GM19395 (cell line): ENCODE measurements around the gene CDC42BPA.
A peak's percentile ranks its signal among the peaks of the same experiment; 100 is the strongest.

Source experiments
- ATAC-seq: cut with Tn5 transposase; IDR thresholded peaks from one replicate; pipeline ENCODE4 v1.9.1; 2021; ENCODE audit warnings: mild to moderate bottlenecking, moderate library complexity; ENCODE audit not compliant: unreplicated experiment

The CDC42BPA gene

DNA sequence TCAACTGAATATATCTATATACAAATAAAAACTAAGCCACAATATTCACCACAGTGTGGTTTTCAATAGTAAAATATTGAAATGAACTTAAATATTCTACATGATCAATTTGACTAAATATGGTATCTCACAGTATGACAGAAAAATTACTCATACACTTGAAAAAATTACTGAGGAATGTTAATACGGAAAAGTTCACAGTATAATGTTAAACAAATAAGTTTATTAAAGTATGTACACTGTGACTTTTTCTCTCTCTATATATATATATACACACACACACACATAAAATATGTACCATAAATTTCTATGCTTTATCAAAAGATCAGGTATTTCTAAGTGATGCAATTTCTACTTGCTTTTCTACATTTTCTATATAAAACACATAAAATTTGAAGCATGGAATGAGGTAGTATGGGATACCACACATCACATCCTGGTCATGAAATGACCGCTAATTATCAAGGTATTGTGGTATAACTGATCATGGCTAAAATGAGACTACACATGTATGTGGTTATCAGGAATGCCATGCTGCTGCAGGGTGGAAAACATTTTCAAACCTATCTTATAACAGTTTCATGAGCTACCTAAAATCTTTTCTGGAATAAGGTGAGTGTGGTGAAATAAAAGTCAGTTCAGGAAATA, 102.3 kb downstream of the CDC42BPA start:
- ATAC-seq: no peak

DNA sequence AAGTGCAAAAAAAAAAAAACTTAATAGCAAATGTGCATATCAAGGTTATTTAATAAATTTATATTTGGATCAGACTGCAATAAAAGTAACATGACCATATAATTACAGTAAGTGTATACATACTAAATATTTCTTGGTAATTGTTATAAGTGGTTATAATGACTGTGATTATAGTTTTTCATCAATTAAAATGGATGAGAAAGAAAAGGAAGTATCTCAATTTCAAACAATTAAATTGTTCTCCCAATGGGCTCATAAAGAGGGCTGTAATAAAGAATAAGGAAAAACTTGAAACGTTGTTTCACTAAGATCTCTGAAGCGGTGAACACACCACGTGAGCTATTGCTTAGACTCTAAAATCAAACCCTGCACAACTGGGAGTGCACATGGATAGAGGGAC, 104.1 kb downstream of the CDC42BPA start:
- ATAC-seq: no peak

DNA sequence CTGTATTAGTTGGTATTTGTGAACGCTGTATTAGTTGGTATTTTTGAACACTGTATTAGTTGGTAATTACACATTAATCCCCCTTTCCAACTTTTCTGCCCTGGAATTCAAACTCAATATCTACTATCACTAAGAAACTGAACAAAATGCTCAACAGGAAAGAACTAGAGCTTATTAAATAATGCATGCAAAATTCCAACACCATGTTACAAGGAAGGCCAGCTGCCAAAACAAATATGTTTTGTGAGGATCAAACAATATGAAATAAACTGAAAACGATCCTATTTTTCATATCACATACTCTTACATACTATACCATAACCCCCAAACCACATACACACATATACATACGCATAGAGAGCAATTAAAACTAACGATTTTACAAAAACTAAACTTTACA, 104.9 kb downstream of the CDC42BPA start:
- ATAC-seq: no peak

DNA sequence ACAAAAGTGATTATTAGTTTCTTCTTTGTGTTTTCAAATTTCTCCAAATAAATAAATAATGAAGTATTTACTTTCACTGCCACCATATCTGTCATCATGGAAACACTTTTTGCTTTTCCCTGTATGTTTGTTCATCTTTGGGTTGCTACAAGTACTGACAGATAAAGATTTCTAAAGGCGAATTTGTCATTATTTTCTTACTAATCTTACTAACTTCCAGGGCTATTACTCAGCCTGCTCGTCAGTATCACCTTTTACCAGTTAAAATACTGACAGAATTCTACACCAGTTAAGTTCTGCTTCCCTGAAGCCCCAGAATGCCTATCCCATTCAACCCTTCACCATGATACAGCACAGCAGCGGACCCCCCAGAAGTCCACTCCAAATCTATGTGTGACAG, 106.1 kb downstream of the CDC42BPA start:
- no peak for ATAC-seq

DNA sequence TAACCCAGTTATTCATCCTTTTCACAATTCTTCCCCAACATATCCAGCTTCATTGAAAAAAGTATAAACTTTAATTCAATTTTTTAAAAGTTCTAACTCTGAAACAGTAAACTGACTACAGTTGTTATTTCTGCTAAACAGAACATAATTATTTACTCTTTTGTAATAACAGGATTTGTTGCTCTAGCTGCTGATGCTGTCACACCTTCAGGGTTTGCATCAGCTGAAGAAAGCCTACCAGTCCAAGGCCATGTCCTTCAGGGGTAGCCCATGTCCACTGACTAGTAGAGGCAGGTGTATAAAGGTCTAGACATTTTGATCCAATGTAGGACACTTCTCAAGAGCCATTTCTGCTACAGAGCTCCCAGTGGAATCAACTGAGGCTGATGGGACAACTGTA, 107.7 kb downstream of the CDC42BPA start:
- no peak for ATAC-seq

DNA sequence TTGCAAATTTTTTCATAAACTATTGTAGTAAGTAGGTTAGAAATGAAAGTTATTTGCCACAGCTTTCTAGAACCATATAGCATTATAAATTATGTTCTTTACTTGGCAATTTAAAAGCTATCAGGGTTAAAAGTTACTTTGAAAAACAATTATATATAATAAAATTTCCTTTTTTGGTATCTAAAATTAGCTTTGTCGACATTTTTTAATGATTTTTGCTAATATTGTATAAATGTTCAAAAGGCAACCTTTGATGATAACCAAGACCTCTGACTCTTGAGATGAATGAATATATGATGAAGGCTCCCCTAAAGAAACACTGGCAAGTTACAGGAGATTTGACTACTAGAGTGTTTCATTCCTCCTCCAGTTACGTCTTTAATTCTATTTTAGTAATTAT, 121.2 kb downstream of the CDC42BPA start:
- ATAC-seq: no peak

DNA sequence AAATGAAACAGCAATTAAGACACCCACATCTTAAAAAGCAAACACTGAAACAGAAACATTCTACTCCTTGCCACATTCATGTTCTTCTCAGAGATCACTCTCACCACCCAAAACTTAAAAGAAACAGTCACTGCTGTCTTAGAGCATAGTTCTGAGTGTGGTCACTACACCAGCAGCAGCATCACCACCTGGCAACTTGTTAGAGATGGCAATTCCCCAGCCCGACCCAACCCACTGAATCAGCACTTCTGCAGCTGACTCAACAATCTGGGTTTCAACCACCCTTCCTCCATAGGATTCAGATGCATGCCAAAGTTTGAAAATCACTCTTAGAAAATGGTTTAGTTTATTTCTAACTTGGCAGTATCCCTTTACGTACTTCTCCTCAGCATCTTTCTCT, 126.1 kb downstream of the CDC42BPA start:
- ATAC-seq: peak; percentile 83

DNA sequence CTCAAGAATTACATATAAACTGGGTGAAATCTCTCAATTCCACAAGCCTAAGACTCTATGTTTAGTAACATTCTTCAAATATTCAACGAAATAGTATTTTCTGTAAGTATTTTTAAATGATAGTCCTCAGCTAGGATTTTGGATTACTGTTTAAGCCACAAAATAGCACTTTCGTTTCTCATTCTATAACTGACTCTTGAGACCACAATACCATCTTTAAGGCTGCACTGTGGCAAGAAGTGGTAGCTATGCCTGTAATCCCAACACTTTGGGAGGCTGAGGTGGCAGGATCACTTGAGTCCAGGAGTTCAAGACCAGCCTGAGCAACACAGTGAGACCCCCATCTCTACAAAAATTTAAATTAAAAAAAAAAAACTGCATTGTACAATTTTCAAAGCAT, 126.7 kb downstream of the CDC42BPA start:
- peak; percentile 88 for ATAC-seq

DNA sequence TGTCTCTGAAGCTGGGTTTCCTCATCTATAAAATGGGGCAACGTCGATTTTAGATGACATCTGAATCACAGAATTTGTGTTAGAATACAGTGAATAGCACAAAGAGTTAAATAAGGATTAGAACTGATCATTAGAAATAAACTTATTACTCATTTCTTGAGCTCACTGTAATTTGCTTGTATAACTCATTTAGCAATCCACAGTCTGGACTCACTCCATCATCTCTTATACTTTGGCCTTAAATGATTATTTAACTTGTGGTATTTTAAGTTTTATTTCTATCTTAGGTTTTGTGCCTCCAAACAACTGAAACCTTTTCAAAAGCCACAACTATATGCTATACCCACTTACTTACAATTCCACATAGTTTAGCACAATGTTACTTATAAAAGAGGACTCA, 128.0 kb downstream of the CDC42BPA start:
- no peak for ATAC-seq

DNA sequence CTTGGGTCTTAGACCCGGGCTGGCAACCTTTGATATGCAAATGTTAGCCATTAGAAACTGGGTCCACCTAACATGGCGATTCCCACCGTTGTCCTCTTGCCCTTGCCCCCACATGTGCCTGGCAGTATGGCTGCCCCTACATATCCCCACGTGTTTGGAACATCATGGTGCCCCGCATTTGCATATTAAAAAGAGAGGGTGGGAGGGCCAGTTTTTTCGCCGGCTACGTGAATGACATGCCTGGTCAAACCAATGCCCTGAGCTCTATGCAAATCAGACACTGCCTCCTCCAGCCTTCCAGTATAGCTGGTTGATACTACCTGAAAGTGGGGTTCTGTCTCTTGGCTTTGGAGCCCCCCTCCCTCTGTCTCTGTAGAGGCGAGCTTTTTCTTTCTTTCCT, 133.0 kb downstream of the CDC42BPA start:
- ATAC-seq: no peak

DNA sequence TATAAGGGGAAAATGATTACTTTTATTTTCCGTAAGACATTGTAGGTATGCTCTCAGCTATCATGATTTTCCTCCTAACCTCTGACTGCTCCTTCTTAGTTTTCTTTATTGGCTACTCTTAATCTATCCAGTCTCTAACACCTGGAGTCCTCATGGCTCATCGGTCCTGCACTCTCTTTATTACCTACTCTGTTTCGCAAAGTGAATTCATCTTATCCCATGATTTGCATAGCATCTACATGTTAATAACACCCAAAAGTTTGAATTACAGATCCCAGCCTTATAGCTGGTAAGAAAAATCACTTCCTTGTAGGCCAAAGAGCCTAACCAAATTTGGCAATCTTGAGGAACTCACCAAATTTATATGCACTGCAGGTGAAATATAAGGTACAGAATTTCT, 136.3 kb downstream of the CDC42BPA start:
- ATAC-seq: no peak

DNA sequence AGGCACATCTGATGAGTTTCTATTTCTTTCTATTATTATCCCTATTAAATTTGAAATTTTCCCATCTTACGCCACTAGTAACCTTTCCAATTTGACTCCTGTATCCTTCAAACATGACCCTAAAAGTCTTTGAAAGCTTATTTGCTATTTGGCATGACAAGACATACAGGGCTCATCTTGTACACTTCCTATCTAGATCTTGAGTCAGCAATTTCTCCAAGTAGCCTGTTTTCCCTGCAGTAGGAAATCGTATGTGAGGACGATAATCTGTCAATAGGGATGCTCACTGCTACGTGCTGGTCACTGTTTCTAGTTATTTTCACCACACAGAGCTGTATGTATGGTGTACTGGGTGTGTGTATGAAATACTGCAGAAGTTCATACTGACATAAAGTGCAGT, 142.7 kb downstream of the CDC42BPA start:
- no peak for ATAC-seq

DNA sequence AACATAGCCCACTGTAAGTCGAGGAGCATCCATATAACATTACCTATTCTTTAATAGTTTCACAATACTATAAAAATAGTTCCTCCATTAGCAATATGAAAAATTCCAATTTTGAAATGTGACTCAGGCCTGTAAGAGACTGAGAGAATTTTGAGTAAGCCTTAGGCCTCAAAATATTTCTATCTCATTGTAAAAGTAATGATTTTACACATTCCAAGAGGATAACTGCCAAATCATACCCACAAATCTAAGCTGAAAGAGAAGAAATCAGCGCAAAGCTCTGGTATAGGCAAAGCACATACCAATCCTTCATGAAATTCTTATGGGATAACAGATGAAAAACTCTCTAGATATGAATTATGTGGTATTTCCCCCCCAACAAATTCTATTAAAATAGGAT, 144.1 kb downstream of the CDC42BPA start:
- no peak for ATAC-seq

DNA sequence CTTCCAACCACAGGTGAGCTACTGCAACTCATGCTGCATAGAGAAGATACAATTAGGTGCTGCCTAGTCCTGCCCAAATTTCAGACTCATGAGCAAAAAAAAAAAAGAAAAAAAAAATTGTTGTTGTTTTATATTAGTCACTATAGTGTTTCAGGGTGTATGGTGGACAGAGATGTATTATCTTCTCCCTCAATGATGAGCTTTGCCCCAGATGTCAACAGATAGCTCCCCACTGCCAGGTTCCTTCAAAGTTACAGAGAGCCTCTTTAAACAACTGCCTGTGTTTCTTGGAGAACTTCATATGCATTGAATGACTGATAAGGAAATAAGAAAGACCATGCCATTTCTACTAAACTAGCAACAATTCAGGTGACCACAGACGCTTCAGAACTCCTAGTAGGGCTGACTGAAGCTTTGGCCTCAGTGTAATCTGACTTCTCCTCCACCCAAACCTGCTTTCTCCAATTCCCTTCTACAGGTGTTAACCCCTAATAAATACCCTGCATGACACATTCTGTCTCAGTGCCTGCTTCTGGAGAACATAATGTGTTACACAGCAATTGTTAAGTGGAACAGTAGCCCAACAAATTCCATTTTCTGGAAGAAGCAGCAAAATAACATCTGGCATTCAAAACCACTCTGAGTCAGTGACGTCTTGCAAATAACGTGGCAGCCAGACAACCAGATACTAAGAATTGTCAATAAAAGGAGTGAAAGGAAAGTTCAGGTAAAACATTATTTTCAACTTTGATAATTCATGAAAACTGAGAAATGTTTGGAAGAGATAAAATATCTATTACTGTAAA, 147.7 kb downstream of the CDC42BPA start:
- ATAC-seq: no peak

DNA sequence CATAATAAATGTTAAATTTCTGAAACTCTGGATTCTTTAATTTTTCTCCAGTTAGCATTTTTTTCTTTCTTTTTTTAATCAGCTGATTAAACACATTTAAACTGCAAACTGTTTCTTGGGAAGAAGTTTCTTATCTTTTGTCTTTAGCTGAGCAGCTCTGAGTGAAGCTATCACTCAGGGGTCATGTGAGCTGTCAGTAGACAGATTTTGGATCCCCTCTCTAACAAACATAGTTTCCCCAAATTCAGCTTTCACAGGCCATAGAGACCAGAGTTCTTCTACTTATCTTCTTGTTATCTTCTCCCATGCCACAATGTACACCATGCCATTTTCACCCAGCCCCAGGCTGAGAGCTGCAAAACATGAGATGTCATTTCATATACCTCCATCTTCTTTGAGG, 148.9 kb downstream of the CDC42BPA start:
- no peak for ATAC-seq

DNA sequence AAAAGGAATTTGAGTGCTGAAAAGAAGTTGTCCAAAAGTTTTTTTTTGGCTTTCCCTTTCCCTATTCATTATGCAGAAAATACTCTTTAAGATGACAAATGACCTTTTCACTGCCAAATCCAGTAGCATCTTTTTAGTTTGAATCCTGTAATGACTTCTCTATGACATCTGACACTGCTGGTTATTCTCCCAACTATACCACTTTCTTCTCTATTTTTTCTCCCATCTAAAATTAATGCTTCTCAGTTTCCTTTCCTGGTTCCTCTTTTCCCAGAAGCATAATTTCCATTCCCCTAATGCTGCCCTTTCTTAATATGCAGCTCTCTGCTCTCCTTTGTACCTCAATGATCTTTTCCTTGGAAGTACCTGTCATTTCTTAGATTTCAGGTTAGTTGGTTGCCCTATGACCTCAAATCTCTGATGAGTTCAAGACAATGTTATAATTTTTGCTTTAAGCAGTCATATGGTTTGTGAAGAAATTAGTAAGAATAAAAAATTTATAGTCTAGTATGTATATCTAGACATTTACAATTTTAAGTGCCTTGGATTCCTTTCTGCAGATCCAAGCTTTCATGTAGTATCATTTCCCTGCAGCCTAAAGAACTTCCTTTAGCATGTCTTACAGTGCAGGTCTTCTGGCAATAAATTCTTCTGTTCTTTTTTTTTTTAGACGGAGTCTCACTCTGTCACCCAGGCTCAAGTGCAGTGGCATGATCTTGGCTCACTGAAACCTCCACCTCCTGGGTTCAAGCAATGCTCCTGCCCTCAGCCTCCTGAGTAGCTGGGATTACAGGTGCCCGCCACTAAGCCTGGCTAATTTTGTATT, 150.8 kb downstream of the CDC42BPA start:
- no peak for ATAC-seq

DNA sequence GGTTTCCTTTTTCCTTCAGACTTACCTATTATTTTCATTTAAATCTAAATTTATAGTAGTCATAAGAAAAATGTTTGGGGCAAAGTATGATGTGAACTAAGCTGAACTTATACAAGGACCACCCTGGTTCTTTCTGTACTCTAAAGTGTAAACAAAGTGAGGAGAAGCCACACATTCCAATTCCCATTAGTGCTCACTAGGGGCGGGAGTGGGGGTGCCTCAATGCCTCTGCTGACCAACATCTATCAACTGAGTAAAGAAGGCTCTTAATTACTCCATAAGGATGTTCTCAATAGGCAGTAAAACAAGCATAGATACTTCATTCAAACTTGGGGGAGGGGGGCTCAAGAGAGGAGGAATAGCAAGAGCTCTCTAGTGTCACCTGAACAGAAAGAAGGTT, 151.7 kb downstream of the CDC42BPA start:
- no peak for ATAC-seq

DNA sequence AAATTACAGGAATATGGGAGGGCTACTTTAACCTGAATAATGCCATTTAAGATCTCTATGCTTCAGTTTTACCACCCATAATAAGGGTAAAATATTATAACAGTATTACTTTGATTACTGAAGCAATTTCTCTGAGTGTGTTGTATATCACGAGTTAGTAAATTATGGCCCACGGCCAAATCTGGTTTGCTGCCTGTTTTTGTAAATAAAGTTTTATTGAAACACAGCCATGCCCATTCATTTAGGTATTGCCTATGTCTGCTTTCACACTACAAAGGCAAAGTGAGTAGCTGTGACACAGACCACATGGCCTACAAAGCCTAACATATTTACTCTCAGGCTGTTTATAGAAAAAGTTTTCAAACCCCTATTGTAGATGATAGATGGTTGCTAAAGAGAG, 156.8 kb downstream of the CDC42BPA start:
- no peak for ATAC-seq

DNA sequence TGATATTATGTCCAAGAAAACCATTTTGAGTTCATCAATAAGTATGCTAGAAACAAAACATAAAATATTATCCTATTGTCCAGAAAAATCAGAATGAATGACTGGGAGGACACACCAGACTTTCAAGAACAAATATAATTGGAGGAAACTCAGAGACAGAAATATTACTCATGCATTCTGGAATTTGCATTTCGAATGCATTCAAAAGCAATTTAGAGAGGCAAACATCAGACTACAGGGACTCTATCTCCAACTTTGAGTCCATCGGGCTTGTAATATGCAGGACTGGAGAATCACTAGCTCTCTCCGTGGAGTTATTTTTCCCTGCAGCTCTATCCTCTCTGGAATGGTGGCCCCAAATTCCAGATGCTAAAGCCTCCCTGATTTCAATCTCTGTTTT, 161.8 kb downstream of the CDC42BPA start:
- no peak for ATAC-seq

DNA sequence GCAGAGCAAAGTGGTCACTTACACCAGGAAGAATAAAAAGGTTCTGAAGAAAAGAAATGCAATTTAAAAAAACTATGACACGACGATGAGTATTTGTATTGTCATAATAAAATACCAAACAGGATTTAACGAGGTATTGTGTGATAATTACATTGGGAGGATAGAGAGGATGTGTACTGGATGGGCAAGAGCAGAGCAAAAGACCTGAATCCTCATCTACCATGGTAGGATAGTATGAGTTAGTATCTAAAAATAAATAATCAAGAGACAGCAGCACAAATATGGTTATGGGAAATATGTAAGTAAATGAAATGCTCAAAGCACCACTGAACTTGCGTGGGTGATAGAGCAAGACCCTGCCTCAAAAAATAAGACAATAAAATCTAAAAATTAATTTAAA, 162.6 kb downstream of the CDC42BPA start:
- no peak for ATAC-seq

DNA sequence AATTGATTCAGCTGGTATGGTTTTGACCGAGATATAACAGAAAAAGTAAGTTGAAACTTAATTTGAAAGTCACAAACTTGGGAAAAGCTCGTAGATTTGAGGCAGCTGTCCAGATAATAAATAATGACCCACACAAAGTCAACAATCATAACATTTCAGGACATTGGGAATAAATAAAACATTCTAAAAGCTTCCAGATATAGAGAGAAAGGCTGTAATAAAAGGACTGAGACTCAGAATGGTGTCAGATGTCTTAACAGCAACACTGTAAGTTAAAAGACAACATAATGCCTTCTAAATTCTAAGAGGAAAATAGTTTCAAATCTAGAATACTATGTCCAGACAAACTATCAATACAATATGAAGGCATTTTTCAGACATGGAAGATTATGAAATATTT, 163.3 kb downstream of the CDC42BPA start:
- ATAC-seq: no peak

DNA sequence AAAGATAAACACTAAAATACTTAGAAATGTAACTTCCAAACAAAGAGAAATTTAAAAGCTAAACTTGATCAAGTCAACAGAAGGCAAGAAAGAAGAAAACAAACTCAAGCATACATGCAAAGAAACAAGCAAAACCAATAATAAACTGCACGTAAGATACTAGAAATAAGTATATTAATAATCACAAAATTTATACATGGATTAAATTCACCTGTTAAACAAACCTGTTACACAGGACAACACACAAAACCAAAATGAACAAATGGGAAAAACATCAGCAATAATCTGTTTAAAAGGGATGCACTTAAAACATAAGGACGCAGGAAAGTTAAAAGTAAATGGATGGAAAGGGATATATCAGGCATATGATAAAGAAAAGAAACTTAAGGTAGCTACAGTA, 165.8 kb downstream of the CDC42BPA start:
- no peak for ATAC-seq
